ENCODE data around the gene KLHL22.

The KLHL22 gene

DNA sequence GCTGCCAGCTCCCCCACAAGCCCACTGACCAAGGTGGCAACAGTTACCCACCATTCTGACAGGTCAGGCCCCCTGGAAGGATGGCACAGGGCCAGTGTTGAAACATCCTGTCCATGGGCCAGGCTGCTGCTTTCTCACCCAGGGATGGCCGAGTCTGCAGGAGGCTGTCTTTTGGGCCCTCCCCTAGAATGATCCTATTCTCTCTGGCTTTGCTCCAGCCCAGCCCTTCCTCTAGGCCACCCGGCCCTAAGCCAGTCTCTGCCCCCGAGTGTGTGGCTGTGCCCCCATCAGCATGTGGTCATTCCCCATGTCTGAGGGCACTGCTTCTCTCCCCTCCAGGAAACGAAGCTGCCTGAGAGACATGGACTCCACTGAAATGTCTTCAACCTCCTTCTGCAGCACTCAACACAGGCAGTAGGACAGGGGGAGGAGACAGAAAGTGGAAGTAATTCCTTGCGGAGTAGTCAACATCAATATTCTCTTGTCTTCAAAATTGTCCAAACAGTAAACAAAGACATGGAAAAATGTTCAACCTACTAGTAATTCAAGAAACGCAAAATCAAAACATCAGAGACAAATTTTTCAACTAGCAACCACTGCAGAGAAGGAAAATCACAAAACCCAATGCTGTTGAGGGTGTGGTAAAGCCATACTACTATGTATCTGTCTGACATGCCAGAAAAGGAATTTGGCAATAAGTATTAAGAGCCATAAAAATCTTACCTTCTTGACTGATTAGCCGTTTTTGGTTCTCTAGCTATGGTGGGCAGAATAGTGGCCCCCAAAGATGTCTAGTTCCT is 52.9 kb downstream of the KLHL22 start:
- DNase-seq: no peak

DNA sequence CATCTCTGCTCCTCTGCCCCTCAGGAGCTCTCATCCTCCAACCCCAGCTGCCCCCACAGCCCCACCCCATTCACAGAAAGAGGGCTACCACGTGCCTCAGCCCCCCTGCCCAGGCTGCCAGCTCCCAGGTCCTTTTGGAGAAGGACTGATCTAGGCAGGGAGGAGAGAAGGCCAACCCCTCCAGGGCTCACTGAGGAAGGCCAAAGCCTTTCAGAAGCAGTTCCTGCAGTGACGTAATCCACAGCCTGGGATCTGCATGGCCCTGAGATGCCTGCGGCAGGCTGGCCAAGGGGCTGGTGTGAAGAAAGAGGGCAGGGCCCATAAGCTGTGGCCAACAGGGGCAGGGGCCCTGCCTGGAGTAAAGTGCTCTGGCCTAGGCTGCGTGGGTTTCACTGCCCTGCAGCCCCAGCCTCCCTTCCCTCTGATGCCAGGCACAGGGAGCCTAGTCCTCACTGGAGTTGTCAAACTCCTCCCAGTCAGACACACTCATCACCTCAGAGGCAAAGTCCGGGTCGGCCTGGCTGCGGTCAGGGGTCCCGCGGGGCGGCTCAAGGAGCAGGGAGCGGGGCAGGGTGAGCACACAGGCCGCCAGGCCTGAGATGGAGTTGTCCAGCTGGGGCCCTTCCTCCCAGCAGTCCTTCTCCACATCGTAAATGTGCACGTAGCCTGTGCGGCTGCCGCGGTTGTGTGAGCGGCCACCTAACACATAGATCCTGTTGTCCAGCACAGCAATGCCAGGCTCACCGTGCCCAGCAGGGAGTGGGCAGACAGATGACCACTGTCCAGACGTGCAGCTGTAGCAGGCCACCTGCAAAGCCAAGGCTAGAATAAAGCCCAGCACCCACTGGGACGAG is 53.7 kb downstream of the KLHL22 start:
- DNase-seq: no peak

DNA sequence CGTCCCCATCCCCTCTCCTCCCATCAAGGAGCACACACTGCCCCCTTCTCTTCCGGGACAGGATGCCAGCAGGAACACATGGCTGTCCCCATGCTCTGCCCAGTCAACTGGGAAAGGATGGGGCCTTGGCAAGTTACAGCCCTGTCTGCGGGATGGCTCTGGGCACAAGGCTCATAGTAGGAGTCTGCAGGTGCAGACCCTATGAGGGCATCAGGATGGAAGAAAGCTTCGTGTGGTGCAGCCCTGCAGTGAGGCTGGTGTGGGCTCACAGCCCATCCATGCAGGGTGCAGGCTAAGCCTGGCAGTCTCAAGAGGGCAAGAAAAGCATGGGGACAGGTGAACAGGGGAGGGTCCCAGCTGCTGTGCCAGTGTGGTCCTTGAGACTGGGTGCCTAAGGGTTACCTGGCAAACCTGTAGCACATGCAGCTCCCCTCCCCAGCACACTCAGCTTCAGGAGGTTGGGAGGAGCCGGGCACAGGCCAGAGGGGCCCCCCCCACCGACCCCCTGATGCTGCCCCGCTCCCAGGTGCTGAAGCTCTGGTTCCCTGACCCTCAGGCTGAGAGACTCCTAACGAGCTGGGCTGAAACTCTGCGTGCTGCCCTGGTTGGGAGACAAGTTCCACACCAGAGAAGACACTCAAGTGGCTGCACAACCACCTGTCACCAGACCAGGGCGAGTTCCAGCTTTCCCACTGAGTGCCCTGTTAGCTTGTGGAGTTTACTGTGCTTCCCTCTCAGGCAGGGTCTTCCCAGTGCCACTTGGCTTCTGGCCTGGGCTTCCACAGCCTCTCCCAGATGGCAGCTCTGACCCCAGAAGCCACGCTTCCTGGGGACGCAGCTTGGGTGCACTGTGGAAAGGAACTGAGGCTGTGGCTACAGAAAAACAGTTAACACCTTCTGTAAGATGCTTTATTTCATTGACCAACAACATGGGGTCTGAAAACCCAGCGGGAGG is 54.7 kb downstream of the KLHL22 start:
- no peak for DNase-seq

GRCh38 chr22:20439928-20440575 is 55.5 kb downstream of the KLHL22 start:
- no peak for DNase-seq

- no peak for DNase-seq
Observed at GRCh38 chr22:20439556-20439927, 56.1 kb downstream of the KLHL22 start.

DNA sequence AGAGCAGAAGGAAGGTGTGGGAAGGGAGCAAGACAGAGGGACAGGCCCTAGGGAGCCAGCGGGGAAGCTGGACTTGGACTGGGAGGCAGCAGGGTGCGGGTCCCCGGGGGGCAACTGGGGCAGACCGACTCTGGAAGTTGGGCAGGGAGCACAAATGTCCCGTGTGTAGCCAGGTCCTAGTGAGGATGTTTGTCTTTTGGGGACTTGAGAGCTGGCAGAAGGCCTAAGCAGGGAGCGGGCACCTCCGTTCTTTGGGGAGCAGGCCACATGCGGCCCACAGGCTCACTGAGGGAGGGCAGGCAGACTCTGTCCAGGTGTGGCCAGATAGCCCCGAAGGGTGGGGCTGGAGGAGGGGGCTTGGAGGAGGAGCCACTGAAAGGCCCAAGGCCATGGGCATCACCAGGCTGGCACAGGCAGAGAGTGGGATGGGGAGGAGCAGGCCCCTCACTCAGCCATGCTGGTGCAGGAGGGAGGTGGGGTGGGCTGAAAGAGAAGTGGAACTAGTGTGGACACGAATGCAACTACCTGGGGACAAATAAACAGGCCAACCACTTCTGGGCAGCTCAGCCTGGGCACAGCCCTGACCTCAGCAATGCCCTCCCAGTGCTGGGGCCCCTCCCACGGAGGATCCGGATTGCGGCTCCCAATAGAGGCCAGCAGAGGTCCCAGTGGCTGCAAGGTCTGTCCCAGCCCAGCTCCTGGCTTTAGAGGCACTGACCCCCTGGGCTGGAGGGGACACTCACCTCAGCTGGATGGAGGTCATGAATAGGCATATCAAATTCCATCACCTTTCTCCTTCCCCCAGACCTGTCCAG is 56.7 kb downstream of the KLHL22 start:
- DNase-seq: no peak

- no peak for DNase-seq
Observed at GRCh38 chr22:20438427-20438677, 57.2 kb downstream of the KLHL22 start.

GRCh38 chr22:20437613-20438426 is 57.8 kb downstream of the KLHL22 start, which contains the start of gene SCARF2:
SCARF2 (minus strand) TSS chr22:20437825; CDS start chr22:20437754, 71 bp downstream.
- no peak for DNase-seq

DNA sequence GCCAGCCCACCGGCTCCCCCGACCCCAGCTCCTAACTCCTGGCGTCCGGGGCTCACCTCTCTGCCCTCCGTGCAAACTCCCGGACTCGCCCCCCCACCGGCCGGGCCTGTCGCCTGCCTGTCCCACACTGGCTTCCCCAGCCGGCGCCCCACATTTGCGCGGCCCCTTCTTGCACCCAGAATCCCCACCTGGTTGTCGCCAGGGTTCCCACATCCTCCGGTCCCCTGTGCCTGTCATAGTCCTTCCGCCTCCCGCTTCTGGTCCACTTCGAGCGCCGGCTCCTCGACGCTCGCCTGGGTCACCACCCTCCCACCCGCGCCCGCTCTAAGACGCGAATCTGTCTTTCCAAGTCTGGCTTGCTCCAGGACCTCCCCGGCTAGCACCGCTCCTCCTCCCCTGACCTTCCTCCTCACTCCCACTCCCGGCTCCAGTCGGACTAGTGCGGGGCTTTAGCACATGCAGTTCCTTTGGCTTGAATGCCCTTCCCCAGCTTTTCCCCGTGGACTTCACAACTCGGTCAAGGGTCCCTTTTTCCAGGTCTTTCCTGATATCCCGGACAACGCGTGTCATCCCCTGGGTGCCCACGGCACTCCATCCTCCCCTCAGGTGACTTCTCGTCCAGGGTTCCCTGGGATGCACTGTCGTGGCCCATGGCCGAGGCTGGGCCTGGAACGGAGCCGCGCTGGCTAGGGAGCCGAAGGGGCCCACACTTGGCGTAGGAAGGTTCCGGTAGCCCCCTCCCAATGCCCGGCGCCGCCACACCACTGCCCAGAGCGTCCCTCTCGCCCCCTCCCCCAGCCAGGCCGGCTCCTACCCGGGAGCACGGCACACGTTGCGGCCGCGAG is 58.6 kb downstream of the KLHL22 start:
- DNase-seq: no peak

DNA sequence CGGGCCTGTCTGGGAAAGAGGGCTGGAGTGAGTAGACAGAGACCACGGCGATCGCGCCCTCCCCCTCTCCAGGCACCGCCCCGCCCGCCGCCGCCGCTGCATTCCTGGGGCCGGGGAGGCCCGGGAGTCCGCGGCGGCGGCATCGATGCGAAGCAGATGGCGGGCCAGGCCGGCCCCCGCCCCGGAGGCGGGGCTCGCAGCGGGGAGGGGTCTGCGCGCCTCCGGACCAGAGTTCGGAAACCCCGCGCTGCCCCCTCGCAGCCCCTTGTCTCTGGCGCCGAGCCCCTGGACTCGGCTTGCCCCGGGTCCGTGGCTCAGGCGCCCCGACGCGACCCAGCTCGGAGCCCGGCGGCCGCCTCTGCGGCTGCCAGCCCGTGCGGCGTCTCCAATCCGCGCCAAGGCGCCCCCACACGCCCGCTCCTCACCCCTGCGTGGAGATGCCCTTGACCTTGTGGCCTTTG is 59.3 kb downstream of the KLHL22 start:
- no peak for DNase-seq

GRCh38 chr22:20435436-20436306 is 59.9 kb downstream of the KLHL22 start:
- no peak for DNase-seq

- DNase-seq: no peak
Observed at GRCh38 chr22:20434773-20435172, 60.8 kb downstream of the KLHL22 start.

DNA sequence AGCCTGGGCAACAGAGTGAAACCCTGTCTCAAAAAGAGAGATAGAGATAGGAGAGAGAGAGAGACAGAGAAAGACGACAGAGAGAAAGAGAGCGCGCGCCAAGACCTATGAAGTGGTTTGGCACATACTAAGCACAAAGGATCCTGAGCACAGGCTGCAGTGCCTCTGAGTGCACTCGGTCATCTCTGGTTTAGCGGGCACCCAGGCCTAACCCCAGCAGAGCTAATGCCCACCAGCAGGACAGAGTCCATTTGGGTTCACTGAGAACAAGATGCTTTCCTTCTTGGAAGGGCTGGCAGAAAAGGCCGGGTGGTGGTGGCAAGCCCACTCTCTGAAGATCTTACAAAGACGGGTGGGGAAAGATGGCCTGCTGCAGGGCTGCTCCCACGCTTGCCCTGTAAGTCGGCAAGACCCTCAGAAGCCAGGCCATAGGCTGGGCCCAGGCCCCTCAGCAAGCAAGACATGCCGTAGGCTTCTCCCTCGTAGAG is 61.3 kb downstream of the KLHL22 start:
- DNase-seq: no peak

DNA sequence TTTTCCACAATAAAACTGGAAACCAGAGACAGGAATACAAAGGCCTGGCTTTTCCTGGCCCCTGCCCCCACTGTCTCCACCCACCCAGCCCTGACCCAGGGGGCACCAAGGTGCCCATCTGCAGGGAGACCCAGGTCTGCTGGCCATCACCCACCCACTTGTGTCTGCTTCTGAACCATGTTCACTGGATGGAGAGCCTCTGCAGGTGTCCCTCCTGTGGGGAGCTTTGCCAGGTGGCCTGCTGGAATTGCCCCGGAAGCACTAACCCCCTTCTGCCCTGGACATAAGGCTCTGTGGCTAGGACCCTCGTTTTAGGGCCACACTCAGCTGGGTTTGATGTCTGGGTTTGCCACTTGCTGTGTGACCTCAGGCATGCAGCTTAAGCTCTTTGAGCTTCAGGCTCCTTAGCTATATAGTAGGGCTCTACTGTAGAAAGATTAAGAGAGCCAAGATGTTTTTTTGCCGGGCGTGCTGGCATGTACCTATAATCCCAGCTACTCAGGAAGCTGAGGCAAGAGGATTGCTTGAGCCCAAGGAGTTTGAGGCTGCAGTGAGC is 61.8 kb downstream of the KLHL22 start:
- no peak for DNase-seq

- no peak for DNase-seq
Observed at GRCh38 chr22:20433191-20433590, 62.4 kb downstream of the KLHL22 start.

DNA sequence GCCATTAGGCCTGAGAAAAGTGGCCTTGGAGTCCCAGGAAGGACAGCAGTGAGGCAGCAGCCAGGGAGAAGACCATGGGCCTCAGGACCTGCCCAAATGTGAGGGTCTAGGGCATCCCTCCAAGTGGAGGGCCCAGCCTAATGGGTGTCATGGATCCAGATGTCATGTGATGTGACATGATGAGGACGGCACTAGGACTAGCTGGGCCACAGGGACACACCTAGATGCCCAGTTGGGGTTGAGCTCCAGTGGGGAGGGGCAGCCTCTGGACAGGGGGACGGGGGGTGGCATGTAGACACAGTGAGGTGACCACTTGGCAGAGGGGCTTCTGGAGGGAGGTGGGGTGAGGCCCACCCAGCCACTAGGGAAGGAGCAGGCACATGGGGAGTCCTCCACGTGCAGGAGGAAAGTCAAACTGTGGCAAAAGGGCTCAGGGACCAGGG is 63.3 kb downstream of the KLHL22 start:
- no peak for DNase-seq

DNA sequence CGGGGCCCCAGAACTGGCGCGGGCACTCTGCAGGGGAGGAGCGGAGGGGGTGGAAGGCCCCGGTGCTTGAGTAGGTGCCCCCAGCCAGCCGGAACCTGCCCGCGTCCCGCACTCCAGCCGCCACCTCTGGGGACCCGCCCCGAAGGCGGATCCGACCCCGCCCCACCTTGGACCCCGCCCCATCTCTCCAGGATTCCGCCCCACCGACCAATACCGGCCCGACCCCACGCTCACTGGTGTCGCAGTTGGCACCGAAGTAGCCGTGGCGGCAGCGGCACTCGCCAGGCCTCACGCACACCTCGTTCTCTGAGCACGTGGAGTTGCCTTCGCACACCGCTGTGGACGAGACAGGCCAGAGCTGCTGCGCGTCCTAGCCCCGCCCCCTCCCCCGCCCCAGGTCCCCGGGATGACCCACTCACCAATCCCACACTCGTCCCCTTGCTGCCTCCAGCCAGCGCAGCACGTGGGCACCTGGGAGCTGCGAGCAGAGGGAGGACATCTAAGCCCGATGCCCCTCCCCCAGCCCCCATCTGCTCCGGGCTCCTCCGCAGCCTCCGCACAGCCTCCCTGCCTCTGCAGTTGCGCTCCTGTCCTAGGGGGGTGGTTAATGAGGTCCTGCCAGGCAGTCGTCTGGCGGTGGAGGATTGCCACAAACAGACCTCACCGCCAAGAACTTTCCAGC is 63.9 kb downstream of the KLHL22 start:
- no peak for DNase-seq
